HUES64 (cell line): ENCODE data around the gene ZNF169. TPM values are rescaled to one million over a fixed set of nuclear protein-coding genes. Genes with fewer than 3 reads are reported as not detected.
"Not testable (repeated sequence)": the region's sequence is repeated elsewhere in the genome, so short reads cannot be mapped to it uniquely, and the experiment has no call there.

ENCODE experiments used
- H3K27ac ChIP-seq: 2 replicates; pipeline ENCODE4 v1.7.0; 2013; ENCODE audit warnings: low read depth, low read length, inconsistent platforms
- H3K27me3 ChIP-seq: 2 replicates; pipeline ENCODE4 v1.6.1; 2013; ENCODE audit warnings: mild to moderate bottlenecking, low read length; ENCODE audit not compliant: insufficient read depth
- H3K36me3 ChIP-seq: 2 replicates; pipeline ENCODE4 v1.6.1; 2013; ENCODE audit warnings: mild to moderate bottlenecking, low read length; ENCODE audit not compliant: insufficient read depth
- H3K4me1 ChIP-seq: 2 replicates; pipeline ENCODE4 v1.6.1; 2013; ENCODE audit warnings: mild to moderate bottlenecking, low read length, moderate library complexity; ENCODE audit not compliant: insufficient read depth
- H3K4me3 ChIP-seq: 2 replicates; pipeline ENCODE4 v1.5.1; 2013; ENCODE audit warnings: mild to moderate bottlenecking, low read length, moderate library complexity
- H3K9ac ChIP-seq: 2 replicates; pipeline ENCODE4 v1.6.1; 2013; ENCODE audit warnings: mild to moderate bottlenecking, low read depth, low read length
- H3K9me3 ChIP-seq: 2 replicates; pipeline ENCODE4 v1.6.1; 2013; ENCODE audit warnings: low read depth, low read length; ENCODE audit not compliant: insufficient read depth
- WGBS: fragments of 150-250, 120-280 bp; methylation state at CpG from one replicate; pipeline ENCODE4 v1.1.7; 2013; ENCODE audit warnings: missing lambda C conversion rate; 5-methylcytosine and 5-hydroxymethylcytosine counted together
- polyA plus RNA-seq, 2 experiments: library from polyadenylated mRNA; stranded (reverse); fragments of 50-300 nt; gene quantifications; one replicate each; pipeline ENCODE4 v1.2.3, GENCODE V29; 2013

ZNF169 gene
- polyA plus RNA-seq (2013, experiment 1 of 2) = 1.9 TPM
- polyA plus RNA-seq (2013, experiment 2 of 2) = 3.2 TPM

DNA sequence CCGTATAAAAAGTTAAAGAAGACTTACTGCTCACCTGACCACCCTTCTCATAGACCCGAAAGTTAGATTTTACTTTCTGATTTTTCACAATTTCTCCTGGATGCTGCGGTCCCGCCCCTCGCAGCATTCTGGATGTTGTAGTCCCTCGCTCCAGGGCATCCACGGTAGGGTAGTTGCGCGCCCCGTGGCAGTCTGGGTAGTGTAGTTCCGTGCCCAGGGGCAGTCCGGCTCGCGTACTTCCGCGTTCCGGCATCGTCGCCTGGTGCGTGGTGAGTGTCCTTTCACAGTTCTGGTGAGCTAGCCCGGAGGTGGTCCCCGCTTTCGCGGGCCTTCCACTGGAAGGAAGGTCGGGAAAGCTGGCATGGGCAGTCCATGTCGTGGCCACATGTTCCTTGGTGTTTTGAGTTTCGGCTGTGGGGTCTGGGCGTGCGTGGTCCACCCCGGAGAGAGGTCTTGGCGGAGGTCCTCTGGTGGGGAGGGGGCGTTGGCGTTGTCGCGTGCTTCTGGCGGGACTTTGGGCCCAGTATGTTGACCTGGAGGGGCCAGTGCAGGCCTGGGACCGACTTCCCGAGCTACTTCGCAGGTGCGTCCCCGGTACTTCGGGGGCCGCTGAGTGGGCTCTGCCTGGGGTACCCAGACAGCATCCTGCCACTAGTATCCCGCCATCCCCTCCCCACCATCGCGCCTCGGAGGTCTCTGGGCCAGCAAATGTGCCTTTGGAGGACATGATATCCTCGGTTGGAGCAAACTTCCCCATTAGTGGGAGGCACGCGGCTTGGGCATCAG is at the start of gene ZNF169:
ZNF169 (plus strand) TSS at position 222 of the 786 bp plus-strand sequence. CDS start 19,515 bp downstream, outside the sequence.
- Histone ChIP-seq H3K9ac (peak within 1 kb of the TSS; percentile 75), H3K27me3 (no peaks in the 10 kb centered on the region), H3K36me3 (peaks cover 1% of the 10 kb centered on the region; the same call in 1 of the 2 replicates), H3K4me1 (no peaks in the 10 kb centered on the region; the same call in 1 of the 2 replicates), H3K9me3 (no peaks in the 10 kb centered on the region), H3K4me3 (peak within 1 kb of the TSS; percentile 94), H3K27ac (peak within 1 kb of the TSS; percentile 54)
- WGBS = 1% methylated on average over 48 of the region's 50 CpGs

DNA sequence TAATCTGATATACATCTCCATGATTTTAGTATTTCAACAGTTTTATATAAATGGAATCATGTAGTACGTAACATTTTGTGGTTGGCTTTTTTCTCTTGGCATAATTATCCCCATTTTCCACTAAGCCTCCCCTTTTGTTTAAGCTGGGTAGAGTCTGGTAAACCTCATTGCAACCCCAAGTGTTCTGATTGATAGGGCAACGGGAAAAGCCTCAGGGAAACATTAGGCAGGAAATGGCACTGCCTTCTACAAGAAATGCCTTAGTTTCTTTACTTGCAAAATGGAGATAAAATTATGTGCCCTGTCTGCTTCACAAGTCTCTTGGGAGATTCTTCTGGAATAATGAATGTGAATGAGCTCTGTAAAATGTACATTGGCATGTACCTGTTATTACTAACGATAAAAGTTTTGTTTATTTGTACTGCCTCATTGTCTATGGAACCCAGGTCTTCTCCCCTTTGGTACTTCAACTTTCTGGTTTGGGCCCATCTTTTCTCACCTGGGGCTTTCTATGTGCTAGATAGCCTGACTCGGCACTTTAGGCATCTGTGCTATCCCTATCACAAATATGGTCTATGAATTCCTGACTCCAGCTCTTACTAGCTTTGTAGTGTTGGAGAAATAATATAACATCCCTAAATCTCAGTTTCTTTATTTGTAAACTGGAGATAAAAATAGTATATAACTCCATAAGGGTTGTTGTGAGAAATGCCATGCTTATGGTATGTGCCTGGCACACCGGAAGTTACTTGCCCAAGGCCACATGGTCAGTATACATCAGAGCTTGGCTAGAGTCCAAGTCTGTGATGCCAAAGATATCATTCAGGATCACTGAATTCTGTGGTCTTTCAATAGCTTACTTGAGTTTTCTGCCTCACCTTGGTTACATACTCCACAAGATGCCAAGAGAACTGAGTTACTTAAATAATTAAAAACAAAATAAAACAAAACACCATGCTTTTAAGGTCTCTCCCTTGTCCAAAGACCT is 48.2 kb upstream of the ZNF169 start:
- 90% methylated on average over 4 of the region's 5 CpGs for WGBS
- H3K36me3 ChIP-seq = no peaks in the 10 kb centered on the region

DNA sequence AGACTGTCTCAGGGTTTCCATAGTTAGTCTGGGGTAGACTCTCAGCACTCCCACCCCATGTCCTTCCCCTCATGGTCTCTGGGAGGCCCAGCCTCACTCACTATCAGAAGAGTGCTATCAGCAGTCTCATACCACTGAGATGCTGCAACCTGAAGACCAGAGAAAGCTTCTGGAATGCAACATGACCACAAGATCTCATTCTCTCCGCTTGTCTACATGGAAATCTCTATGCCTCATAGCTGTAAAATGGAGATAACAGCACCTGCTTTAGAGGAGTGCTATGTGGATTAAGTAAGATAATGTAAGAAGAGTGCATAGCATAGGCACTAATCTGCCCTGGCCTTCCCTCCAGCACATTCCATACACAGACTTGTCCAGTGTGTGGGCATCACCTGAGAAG is 47.0 kb upstream of the ZNF169 start:
- H3K4me3 ChIP-seq = no peak overlapping the region
- H3K27ac ChIP-seq = no peak overlapping the region
- 100% methylated on average over 1 of the region's 1 CpG for WGBS

More for the DNA sequence above, 48.2 kb upstream of the ZNF169 start:
- Histone ChIP-seq H3K27me3 (no peaks in the 10 kb centered on the region), H3K27ac (no peak overlapping the region), H3K9me3 (no peaks in the 10 kb centered on the region), H3K4me1 (peaks cover 16% of the 10 kb centered on the region), H3K9ac (no peak overlapping the region), H3K4me3 (no peak overlapping the region)

GRCh38 chr9:94212531-94212930 is 46.6 kb upstream of the ZNF169 start:
- H3K4me1 ChIP-seq = peaks cover 16% of the 10 kb centered on the region
- H3K9me3 ChIP-seq = peaks cover 6% of the 10 kb centered on the region; the same call in 1 of the 2 replicates
- H3K4me3 ChIP-seq = no peak overlapping the region
- no peaks in the 10 kb centered on the region for H3K36me3 ChIP-seq
- 0 out of 2 replicates have a peak overlapping the region, but pooled peaks have one; percentile 4 for H3K9ac ChIP-seq
- peak overlapping the region; percentile 4; the same call in 1 of the 2 replicates for H3K27ac ChIP-seq
- 19% methylated on average over 5 of the region's 5 CpGs for WGBS
- H3K27me3 ChIP-seq = no peaks in the 10 kb centered on the region

More for the DNA sequence above, 47.0 kb upstream of the ZNF169 start:
- Histone ChIP-seq H3K9ac (no peak overlapping the region), H3K27me3 (no peaks in the 10 kb centered on the region), H3K36me3 (no peaks in the 10 kb centered on the region), H3K9me3 (peaks cover 6% of the 10 kb centered on the region; the same call in 1 of the 2 replicates), H3K4me1 (peaks cover 16% of the 10 kb centered on the region)

DNA sequence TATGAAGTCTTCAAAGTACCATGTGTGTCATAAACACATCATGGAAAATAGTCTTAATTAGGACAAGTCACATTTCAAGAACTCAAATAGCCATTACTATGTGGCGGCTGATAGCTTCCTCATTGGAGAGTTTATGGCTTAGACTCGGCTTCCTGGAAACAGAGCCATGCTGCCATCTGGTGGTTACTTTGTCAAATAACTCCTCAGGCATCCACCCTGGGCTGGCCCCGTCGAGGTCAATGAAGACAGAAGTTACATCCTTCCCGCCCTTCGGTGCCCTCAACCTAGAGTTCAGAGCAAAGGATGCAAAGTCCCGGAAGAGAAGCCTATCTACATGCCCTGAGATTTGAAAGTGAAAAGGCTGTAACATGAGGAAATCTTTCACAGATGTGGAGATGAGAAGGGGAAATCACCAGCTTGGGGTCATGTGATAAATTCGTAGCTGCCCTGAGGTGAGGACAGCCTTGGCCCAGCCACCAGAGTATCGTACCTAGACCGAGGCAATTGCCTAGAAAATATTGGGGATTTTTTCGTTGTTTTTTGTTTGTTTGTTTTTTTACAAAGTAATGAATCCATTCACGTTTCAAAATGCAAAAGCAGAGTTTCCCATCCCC is 45.5 kb upstream of the ZNF169 start:
- H3K27me3 ChIP-seq = no peaks in the 10 kb centered on the region
- peaks cover 16% of the 10 kb centered on the region for H3K4me1 ChIP-seq
- H3K9me3 ChIP-seq = peaks cover 6% of the 10 kb centered on the region; the same call in 1 of the 2 replicates
- no peaks in the 10 kb centered on the region for H3K36me3 ChIP-seq
- H3K4me3 ChIP-seq = no peak overlapping the region
- 42% methylated on average over 12 of the region's 12 CpGs for WGBS
- no peak overlapping the region for H3K27ac ChIP-seq
- H3K9ac ChIP-seq = no peak overlapping the region

DNA sequence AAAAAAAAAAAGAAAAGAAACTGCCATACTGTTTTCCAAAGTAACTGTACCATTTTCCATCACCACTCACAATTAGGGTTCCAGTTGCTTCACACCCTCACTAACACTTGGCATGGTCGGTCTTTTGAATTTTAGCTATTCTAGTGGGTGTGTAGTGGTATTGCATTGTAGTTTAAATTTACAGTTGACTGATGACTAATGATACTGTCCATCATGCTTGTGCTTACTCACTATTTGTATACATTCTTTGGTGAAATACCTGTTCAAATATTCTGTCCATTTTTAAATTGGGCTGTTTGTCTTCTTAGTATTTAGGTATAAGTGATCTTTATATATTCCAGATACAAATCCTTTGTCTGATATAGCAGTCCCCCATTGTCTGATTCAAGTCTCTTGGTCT is 36.2 kb upstream of the ZNF169 start:
- H3K9ac ChIP-seq = no peak overlapping the region
- no peaks in the 10 kb centered on the region for H3K36me3 ChIP-seq
- H3K27me3 ChIP-seq = no peaks in the 10 kb centered on the region
- no peak overlapping the region for H3K27ac ChIP-seq
- H3K4me1 ChIP-seq = no peaks in the 10 kb centered on the region
- H3K4me3 ChIP-seq = no peak overlapping the region
- no CpG with 5 or more reads among the region's 1 CpG for WGBS
- H3K9me3 ChIP-seq = no peaks in the 10 kb centered on the region

DNA sequence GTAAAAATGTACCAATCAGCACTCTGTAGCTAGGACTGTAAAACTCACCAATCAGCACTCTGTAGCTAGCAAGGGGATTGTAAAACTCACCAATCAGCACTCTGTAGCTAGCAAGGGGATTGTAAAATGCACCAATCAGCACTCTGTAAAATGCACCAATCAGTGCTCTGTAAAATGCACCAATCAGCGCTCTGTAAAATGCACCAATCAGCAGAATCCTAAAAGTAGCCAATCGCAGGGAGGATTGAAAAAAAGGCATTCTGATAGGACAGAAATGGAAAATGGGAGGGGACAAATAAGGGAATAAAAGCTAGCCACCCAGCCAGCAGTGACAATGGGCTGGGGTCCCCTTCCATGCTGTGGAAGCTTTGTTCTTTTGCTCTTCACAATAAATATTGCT is 33.7 kb upstream of the ZNF169 start:
- 96% methylated on average over 2 of the region's 2 CpGs for WGBS
- not testable (repeated sequence) for H3K9ac ChIP-seq, H3K4me1 ChIP-seq, H3K27me3 ChIP-seq, H3K9me3 ChIP-seq, H3K4me3 ChIP-seq, H3K27ac ChIP-seq, H3K36me3 ChIP-seq

- Histone ChIP-seq H3K27me3 (no peaks in the 10 kb centered on the region), H3K4me3 (no peak overlapping the region), H3K4me1 (no peaks in the 10 kb centered on the region), H3K9ac (no peak overlapping the region), H3K36me3 (no peaks in the 10 kb centered on the region), H3K27ac (no peak overlapping the region), H3K9me3 (no peaks in the 10 kb centered on the region)
Observed at GRCh38 chr9:94228616-94229015, 30.5 kb upstream of the ZNF169 start.

DNA sequence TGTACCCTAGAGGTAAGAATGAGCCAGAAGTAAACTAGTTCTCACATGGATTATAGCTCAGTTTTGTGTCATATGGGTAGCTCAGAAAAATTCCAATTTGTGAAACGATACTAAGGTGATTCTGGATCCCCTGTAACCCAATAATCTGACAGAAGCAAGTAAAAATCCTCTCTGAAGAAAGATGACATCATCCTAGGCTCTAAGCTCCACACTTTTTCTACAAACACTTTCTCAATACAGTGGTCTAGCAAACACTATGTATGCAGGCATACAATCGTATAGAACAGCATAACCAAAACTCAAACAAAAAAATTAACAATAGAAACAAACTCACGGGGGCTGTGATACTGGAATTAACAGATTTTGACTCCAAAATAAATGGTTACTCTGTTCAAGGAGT is 26.7 kb upstream of the ZNF169 start:
- Histone ChIP-seq H3K36me3 (no peaks in the 10 kb centered on the region), H3K4me1 (no peaks in the 10 kb centered on the region), H3K4me3 (no peak overlapping the region), H3K9ac (no peak overlapping the region), H3K27me3 (no peaks in the 10 kb centered on the region), H3K9me3 (no peaks in the 10 kb centered on the region), H3K27ac (no peak overlapping the region)
- 93% methylated on average over 3 of the region's 3 CpGs for WGBS

DNA sequence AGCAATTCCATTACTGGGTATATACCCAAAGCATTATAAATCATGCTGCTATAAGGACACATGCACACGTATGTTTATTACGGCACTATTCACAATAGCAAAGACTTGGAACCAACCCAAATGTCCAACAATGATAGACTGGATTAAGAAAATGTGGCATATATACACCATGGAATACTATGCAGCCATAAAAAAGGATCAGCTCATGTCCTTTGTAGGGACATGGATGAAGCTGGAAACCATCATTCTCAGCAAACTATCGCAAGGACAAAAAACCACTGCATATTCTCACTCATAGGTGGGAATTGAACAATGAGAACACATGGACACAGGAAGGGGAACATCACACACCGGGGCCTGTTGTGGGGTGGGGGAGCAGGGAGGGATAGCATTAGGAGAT is 18.0 kb upstream of the ZNF169 start:
- H3K9ac ChIP-seq = not testable (repeated sequence)
- 100% methylated on average over 1 of the region's 4 CpGs for WGBS

More for the DNA sequence above, 18.0 kb upstream of the ZNF169 start:
- not testable (repeated sequence) for H3K27me3 ChIP-seq, H3K4me1 ChIP-seq, H3K4me3 ChIP-seq, H3K9me3 ChIP-seq, H3K36me3 ChIP-seq, H3K27ac ChIP-seq
